PC-9 (cell line): Measurements from ENCODE around the gene FBXO10. TPM values are rescaled to one million over a fixed set of nuclear protein-coding genes. Genes with fewer than 3 reads are reported as not detected.

Source experiments
- BruUV-seq: library from RNA; stranded (reverse); fragments of 400-500 nt; replicated peaks from 2 replicates; lab custom pipeline; 2021; lab: Mats Ljungman, UMichigan
- CTCF ChIA-PET: fragments of 300-600 bp; sonication (Branson Sonifier 250); formaldehyde crosslinking; loops from one replicate; lab custom pipeline; 2022; ENCODE audit warnings: antibody characterized with exemption; lab: Charles Lee
- POLR2A ChIA-PET: fragments of 300-600 bp; sonication (Branson Sonifier 250); formaldehyde crosslinking; loops from one replicate; lab custom pipeline; 2022; ENCODE audit warnings: antibody characterized with exemption; ENCODE audit not compliant: unreplicated experiment; lab: Charles Lee
- DNase-seq, 2 experiments: peaks; one replicate each; pipeline versions ENCODE4 v3.0.0 to v3.0.0-alpha.2; 2015 to 2022; ENCODE audit warnings: mixed read lengths in 1 of 2
- H2AFZ ChIP-seq: fragments of 200-600 bp; sonication (generic); 2 replicates; pipeline ENCODE4 v1.8.1; 2017; ENCODE audit warnings: antibody characterized with exemption
- H3F3A ChIP-seq: fragments of 200-600 bp; sonication (generic); 2 replicates; pipeline ENCODE4 v1.8.1; 2017; ENCODE audit warnings: antibody characterized with exemption, mild to moderate bottlenecking, low read depth; ENCODE audit not compliant: insufficient read depth
- H3K27ac ChIP-seq: fragments of 200-600 bp; sonication (generic); 2 replicates; pipeline ENCODE4 v1.6.1; 2016; ENCODE audit warnings: mixed run types
- H3K27me3 ChIP-seq: fragments of 200-600 bp; sonication (generic); 2 replicates; pipeline ENCODE4 v1.6.1; 2016; ENCODE audit warnings: low read depth, mixed run types; ENCODE audit not compliant: insufficient read depth
- H3K36me3 ChIP-seq: fragments of 200-600 bp; sonication (generic); 2 replicates; pipeline ENCODE4 v1.6.1; 2016; ENCODE audit warnings: low read depth, mixed run types
- H3K4me1 ChIP-seq: fragments of 200-600 bp; sonication (generic); replicated peaks from 2 replicates; pipeline ENCODE4 v1.6.1; 2016; ENCODE audit warnings: mixed run types; ENCODE audit not compliant: insufficient read depth
- H3K4me2 ChIP-seq: fragments of 200-600 bp; sonication (generic); 2 replicates; pipeline ENCODE4 v1.6.1; 2017; ENCODE audit warnings: mixed run types
- H3K4me3 ChIP-seq: fragments of 200-600 bp; sonication (generic); 2 replicates; pipeline ENCODE4 v1.6.1; 2016; ENCODE audit warnings: mixed run types
- H3K79me2 ChIP-seq: fragments of 200-600 bp; sonication (generic); 2 replicates; pipeline ENCODE4 v1.6.1; 2017; ENCODE audit warnings: low read depth, mixed run types
- H3K9me2 ChIP-seq: fragments of 200-600 bp; sonication (generic); 2 replicates; pipeline ENCODE4 v1.8.1; 2017; ENCODE audit warnings: mild to moderate bottlenecking; ENCODE audit not compliant: insufficient read depth
- H3K9me3 ChIP-seq: fragments of 200-600 bp; sonication (generic); 2 replicates; pipeline ENCODE4 v1.8.1; 2016; ENCODE audit warnings: low read depth; ENCODE audit not compliant: insufficient read depth
- H4K20me1 ChIP-seq: fragments of 200-600 bp; sonication (generic); 2 replicates; pipeline ENCODE4 v1.8.1; 2017; ENCODE audit not compliant: insufficient read depth
- EZH2 ChIP-seq: fragments of 200-600 bp; sonication (generic); IDR thresholded peaks from 2 replicates; pipeline ENCODE4 v1.8.0; 2017; ENCODE audit warnings: antibody characterized with exemption, low read depth
- intact Hi-C: fragments of 100-400 bp; cut with micrococcal nuclease; formaldehyde crosslinking; loops from one replicate; pipeline ENCODE4 v1.10.0; 2022; ENCODE audit not compliant: unreplicated experiment
- total RNA-seq: library from RNA; stranded (reverse); gene quantifications from 2 replicates; pipeline ENCODE4 v1.2.3, GENCODE V29; 2021
- TF ChIP-seq, protein P1 (sequence below): fragments of 200-600 bp; sonication (generic); conservative IDR thresholded peaks from 2 replicates; pipeline ENCODE4 v1.6.1; 2017; ENCODE audit warnings: mixed run types, antibody characterized with exemption, mild to moderate bottlenecking, moderate library complexity

FBXO10 gene
- total RNA-seq, 1 experiment from 2014 or later, result 3.7 TPM

DNA sequence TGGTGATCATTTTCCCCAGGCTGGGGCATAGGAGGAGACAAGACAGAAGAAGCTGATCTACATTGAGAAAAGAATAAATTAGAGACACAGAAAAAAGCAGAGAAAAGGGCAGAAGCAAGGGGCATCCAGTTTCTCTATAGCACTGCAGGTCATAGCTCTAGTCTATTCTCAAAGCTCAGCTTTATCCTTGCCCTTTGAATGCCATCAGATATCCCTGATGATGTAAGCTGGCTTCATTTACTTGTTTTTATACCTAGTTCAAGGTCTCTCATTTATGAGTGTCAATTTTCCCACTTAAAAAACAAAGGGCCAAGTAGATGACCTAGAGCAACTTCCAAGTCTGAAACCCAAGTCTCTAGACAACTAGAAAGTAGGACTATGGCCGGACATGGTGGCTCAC is 32.7 kb downstream of the FBXO10 start:
- H3K27ac ChIP-seq, result no peak overlapping the region
- no peaks in the 10 kb centered on the region for H3K9me2 ChIP-seq
- H3K79me2 ChIP-seq, result no peaks in the 10 kb centered on the region
- H3K36me3 ChIP-seq, result no peaks in the 10 kb centered on the region
- no peak overlapping the region for H2AFZ ChIP-seq
- H4K20me1 ChIP-seq, result no peaks in the 10 kb centered on the region
- no peak for TF ChIP-seq EZH2
- TF ChIP-seq, protein P1, sequence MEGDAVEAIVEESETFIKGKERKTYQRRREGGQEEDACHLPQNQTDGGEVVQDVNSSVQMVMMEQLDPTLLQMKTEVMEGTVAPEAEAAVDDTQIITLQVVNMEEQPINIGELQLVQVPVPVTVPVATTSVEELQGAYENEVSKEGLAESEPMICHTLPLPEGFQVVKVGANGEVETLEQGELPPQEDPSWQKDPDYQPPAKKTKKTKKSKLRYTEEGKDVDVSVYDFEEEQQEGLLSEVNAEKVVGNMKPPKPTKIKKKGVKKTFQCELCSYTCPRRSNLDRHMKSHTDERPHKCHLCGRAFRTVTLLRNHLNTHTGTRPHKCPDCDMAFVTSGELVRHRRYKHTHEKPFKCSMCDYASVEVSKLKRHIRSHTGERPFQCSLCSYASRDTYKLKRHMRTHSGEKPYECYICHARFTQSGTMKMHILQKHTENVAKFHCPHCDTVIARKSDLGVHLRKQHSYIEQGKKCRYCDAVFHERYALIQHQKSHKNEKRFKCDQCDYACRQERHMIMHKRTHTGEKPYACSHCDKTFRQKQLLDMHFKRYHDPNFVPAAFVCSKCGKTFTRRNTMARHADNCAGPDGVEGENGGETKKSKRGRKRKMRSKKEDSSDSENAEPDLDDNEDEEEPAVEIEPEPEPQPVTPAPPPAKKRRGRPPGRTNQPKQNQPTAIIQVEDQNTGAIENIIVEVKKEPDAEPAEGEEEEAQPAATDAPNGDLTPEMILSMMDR, result no peak
- no TSS peak for BruUV-seq
- no peak overlapping the region for H3K4me2 ChIP-seq
- H3K4me1 ChIP-seq, result no peaks in the 10 kb centered on the region
- CTCF ChIA-PET, result no interaction called here
- no peaks in the 10 kb centered on the region for H3F3A ChIP-seq
- no peak overlapping the region for H3K4me3 ChIP-seq
- intact Hi-C loops, result no loop called here
- DNase-seq, result no peak
- no peaks in the 10 kb centered on the region for H3K27me3 ChIP-seq
- POLR2A ChIA-PET, result no interaction called here
- no peaks in the 10 kb centered on the region for H3K9me3 ChIP-seq

DNA sequence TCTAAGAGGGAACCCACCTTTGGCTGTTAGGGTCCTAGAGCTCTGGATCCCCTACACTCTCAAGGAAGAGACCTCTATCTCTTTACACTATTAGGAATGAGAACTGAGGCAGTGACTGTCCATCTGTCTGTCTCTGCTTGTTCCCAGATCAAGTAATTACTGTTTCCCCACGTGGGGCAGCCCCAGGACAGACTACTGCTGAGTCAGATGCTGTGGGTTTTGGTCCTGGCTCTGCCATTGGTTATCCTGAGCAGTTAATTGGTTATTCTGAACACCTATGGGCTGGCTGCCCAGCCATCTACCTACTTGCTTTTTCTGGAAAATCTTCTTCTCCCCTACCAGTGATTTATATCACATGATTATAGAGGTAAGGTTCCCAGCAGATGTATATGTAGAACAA is 33.3 kb downstream of the FBXO10 start:
- DNase-seq, result no peak
- H3K36me3 ChIP-seq, result no peaks in the 10 kb centered on the region
- H3K79me2 ChIP-seq, result no peaks in the 10 kb centered on the region
- H3K4me2 ChIP-seq, result no peak overlapping the region
- ChIA-PET CTCF (no interaction called here), POLR2A (no interaction called here)
- no peak overlapping the region for H2AFZ ChIP-seq
- no peaks in the 10 kb centered on the region for H3K9me2 ChIP-seq
- H3F3A ChIP-seq, result no peaks in the 10 kb centered on the region
- H3K4me3 ChIP-seq, result no peak overlapping the region
- BruUV-seq, result no TSS peak
- TF ChIP-seq, protein P1, result no peak
- no peak for TF ChIP-seq EZH2
- intact Hi-C loops, result no loop called here
- no peaks in the 10 kb centered on the region for H3K9me3 ChIP-seq
- no peak overlapping the region for H3K27ac ChIP-seq
- H4K20me1 ChIP-seq, result no peaks in the 10 kb centered on the region
- H3K27me3 ChIP-seq, result no peaks in the 10 kb centered on the region
- no peaks in the 10 kb centered on the region for H3K4me1 ChIP-seq

DNA sequence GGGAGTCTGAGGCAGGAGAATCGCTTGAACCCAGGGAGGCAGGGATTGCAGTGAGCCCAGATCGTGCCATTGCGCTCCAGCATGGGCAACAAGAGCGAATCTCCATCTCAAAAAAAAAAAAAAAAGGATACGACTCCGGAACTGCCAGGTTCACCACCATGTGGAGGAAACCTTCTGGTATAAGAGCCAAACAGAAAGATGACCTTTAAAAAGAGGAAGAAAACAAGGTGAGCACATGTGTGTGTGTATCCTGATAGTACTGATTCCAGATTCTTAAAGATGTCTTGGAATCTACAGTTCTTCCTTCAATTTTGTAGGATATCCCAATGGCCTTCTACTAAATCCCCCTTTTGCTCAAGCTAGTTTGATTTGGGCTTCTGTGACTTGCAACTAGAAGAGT is 33.7 kb downstream of the FBXO10 start:
- Histone ChIP-seq H2AFZ (no peak overlapping the region), H3K9me2 (no peaks in the 10 kb centered on the region), H3K4me1 (no peaks in the 10 kb centered on the region), H3K27me3 (no peaks in the 10 kb centered on the region), H4K20me1 (no peaks in the 10 kb centered on the region), H3F3A (no peaks in the 10 kb centered on the region), H3K4me3 (no peak overlapping the region), H3K9me3 (no peaks in the 10 kb centered on the region), H3K4me2 (no peak overlapping the region), H3K36me3 (no peaks in the 10 kb centered on the region), H3K79me2 (no peaks in the 10 kb centered on the region), H3K27ac (no peak overlapping the region)
- ChIA-PET CTCF (no interaction called here), POLR2A (no interaction called here)
- intact Hi-C loops, result no loop called here
- BruUV-seq, result no TSS peak
- no peak for DNase-seq
- TF ChIP-seq EZH2, result no peak
- TF ChIP-seq, protein P1, result no peak
